HG03103 (cell line): ENCODE data around the gene ULK3.
A peak's percentile ranks its signal among the peaks of the same experiment; 100 is the strongest.
"Not testable (repeated sequence)": the region's sequence is repeated elsewhere in the genome, so short reads cannot be mapped to it uniquely, and the experiment has no call there.

ENCODE experiments used
- ATAC-seq: cut with Tn5 transposase; IDR thresholded peaks from one replicate; pipeline ENCODE4 v1.9.1; 2021; ENCODE audit warnings: low read depth; ENCODE audit not compliant: unreplicated experiment

ULK3 gene

GRCh38 chr15:74842581-74843444 is at the start of gene ULK3:
TSS of gene ULK3 (minus strand) at chr15:74843156. CDS start at chr15:74843105, 51 bp downstream.
- ATAC-seq: peak; percentile 77

- no peak for ATAC-seq
These were observed 49.4 kb upstream of the ULK3 start for GRCh38 chr15:74892313-74892712.

- no peak for ATAC-seq
These were observed 48.5 kb upstream of the ULK3 start for GRCh38 chr15:74891469-74891868.

GRCh38 chr15:74890665-74890960 is 47.7 kb upstream of the ULK3 start:
- ATAC-seq: no peak

GRCh38 chr15:74889883-74890664 is 47.1 kb upstream of the ULK3 start, which contains the start of gene MPI:
TSS of gene MPI (plus strand) at chr15:74890042. CDS start at chr15:74890074, 32 bp downstream.
- ATAC-seq: peak; percentile 83

GRCh38 chr15:74889390-74889882 is 46.5 kb upstream of the ULK3 start:
- ATAC-seq: no peak

- no peak for ATAC-seq
These were observed 45.8 kb upstream of the ULK3 start for GRCh38 chr15:74888716-74889115.

- ATAC-seq: not testable (repeated sequence)
These were observed 44.7 kb upstream of the ULK3 start for GRCh38 chr15:74887537-74888193.

GRCh38 chr15:74885461-74885860 is 42.5 kb upstream of the ULK3 start:
- ATAC-seq: no peak

- no peak for ATAC-seq
These were observed 41.7 kb upstream of the ULK3 start for GRCh38 chr15:74884428-74885223.

- ATAC-seq: no peak
These were observed 39.6 kb upstream of the ULK3 start for GRCh38 chr15:74882528-74882927.

- ATAC-seq: no peak
These were observed 35.3 kb upstream of the ULK3 start for GRCh38 chr15:74878273-74878672.

- no peak for ATAC-seq
These were observed 30.9 kb upstream of the ULK3 start for GRCh38 chr15:74873756-74874424.

GRCh38 chr15:74873036-74873755 is 30.2 kb upstream of the ULK3 start, which contains the start of gene SCAMP2:
TSS of gene SCAMP2 (minus strand) at chr15:74873365. CDS start at chr15:74873255, 110 bp downstream.
- peak; percentile 63 for ATAC-seq

- ATAC-seq: no peak
These were observed 29.7 kb upstream of the ULK3 start for GRCh38 chr15:74872702-74873035.

GRCh38 chr15:74870436-74871215 is 27.7 kb upstream of the ULK3 start:
- ATAC-seq: no peak

GRCh38 chr15:74869726-74870407 is 26.9 kb upstream of the ULK3 start:
- peak; percentile 41 for ATAC-seq

- ATAC-seq: no peak
These were observed 26.4 kb upstream of the ULK3 start for GRCh38 chr15:74869372-74869725.
